ENCODE results near the gene CYFIP1. TPM values are rescaled to one million over a fixed set of nuclear protein-coding genes. Genes with fewer than 3 reads are reported as not detected.
A peak's percentile ranks its signal among the peaks of the same experiment; 100 is the strongest.

Gene CYFIP1
- total and polyA plus RNA-seq, 10 of the 15 experiments (the other 5 are each of a cell fraction or from before 2014, with no cell fraction given) = 3.5 to 46.2 (median 28.3) TPM

- Histone ChIP-seq H3K27me3 (replicated peaks in 1 of 2; ENCODE audit: control insufficient read depth in 2 of 2, insufficient read depth in 2 of 2, low read length in 1 of 2) (no peaks in the 10 kb centered on the region), H3K4me1 (ENCODE audit: control insufficient read depth, insufficient read depth, low read length) (no peaks in the 10 kb centered on the region), H3K36me3 (ENCODE audit: control insufficient read depth in 2 of 2, insufficient read depth in 2 of 2, low read length in 1 of 2) (peaks cover 20 to 67% of the 10 kb centered on the region in 2 experiments), H3K4me3 (no peak overlapping the region), H3K4me2 (ENCODE audit: control insufficient read depth, insufficient read depth) (no peak overlapping the region), H4K20me1 (ENCODE audit: control insufficient read depth, insufficient read depth) (no peaks in the 10 kb centered on the region; the same call in 1 of the 2 replicates), H3K79me2 (ENCODE audit: control insufficient read depth, insufficient read depth, low read length) (no peaks in the 10 kb centered on the region; the same call in 1 of the 2 replicates), H3K9me3 (replicated peaks; ENCODE audit: control insufficient read depth, insufficient read depth, low read length) (no peaks in the 10 kb centered on the region), H2AFZ (ENCODE audit: control insufficient read depth, low read depth, low read length) (no peak overlapping the region), H3K27ac (ENCODE audit: control insufficient read depth, insufficient read depth) (no peak overlapping the region), H3K9ac (ENCODE audit: control insufficient read depth, insufficient read depth, low read length) (no peak overlapping the region)
- in situ Hi-C loops (cut with MboI) = no loop called here
- RAD21 ChIA-PET (ENCODE audit: unreplicated experiment) = interaction anchor here (1.1 kb wide), 1 partner anchor 71 kb away, joined by 3 read pairs; no protein-coding TSS in a partner anchor
- POLR2A ChIA-PET = interaction anchor here (0.6 kb wide), 1 partner anchor 52 kb away, joined by 6 read pairs; no protein-coding TSS in a partner anchor
- intact Hi-C loops (cut with micrococcal nuclease; ENCODE audit: unreplicated experiment) = no loop called here
- FAIRE-seq (no peak), DNase-seq (ENCODE audit: low read depth, low spot score) (no peak), ATAC-seq (no peak)
- BruUV-seq (replicated peaks) = no TSS peak
- CTCF ChIA-PET = no interaction called here
- SMC1A ChIA-PET (ENCODE audit: uncharacterized antibody, unreplicated experiment) = interaction anchor here (1.0 to 1.5 kb wide), 4 partner anchors 11 to 28 kb away, joined by 3 to 5 read pairs (median 4); no protein-coding TSS in a partner anchor
- TF ChIP-seq POLR2A (IDR thresholded peaks at IDR 0.05; ENCODE audit: low read depth, low read length) = 0 out of 2 replicates have a peak, but pooled peaks have one; percentile 39
- no peak for TF ChIP-seq CREM (IDR thresholded peaks at IDR 0.05; ENCODE audit: low read depth)
- TF ChIP-seq PAX8 (IDR thresholded peaks at IDR 0.05) = no peak
- TF ChIP-seq LARP7 (IDR thresholded peaks at IDR 0.05) = no peak
- no peak for TF ChIP-seq KLF5 (IDR thresholded peaks at IDR 0.05; ENCODE audit: partially characterized antibody)
- WGBS (ENCODE audit: insufficient coverage, insufficient replicate concordance, low lambda C conversion rate, missing lambda C conversion rate) = 93% methylated on average over 6 of the region's 6 CpGs
These were observed 112.3 kb downstream of the CYFIP1 start for GRCh38 chr15:22867886-22868285.

- ATAC-seq (no peak), FAIRE-seq (no peak), DNase-seq (ENCODE audit: low read depth, low spot score) (no peak)
- in situ Hi-C loops (cut with MboI) (no loop called here), intact Hi-C loops (cut with micrococcal nuclease; ENCODE audit: unreplicated experiment) (no loop called here)
- Histone ChIP-seq H3K4me2 (ENCODE audit: control insufficient read depth, insufficient read depth) (no peak overlapping the region), H3K9ac (ENCODE audit: control insufficient read depth, insufficient read depth, low read length) (no peak overlapping the region), H3K36me3 (ENCODE audit: control insufficient read depth in 2 of 2, insufficient read depth in 2 of 2, low read length in 1 of 2) (peaks cover 20 to 71% of the 10 kb centered on the region in 2 experiments), H4K20me1 (ENCODE audit: control insufficient read depth, insufficient read depth) (no peaks in the 10 kb centered on the region; the same call in 1 of the 2 replicates), H2AFZ (ENCODE audit: control insufficient read depth, low read depth, low read length) (no peak overlapping the region), H3K79me2 (ENCODE audit: control insufficient read depth, insufficient read depth, low read length) (no peaks in the 10 kb centered on the region; the same call in 1 of the 2 replicates), H3K9me3 (replicated peaks; ENCODE audit: control insufficient read depth, insufficient read depth, low read length) (no peaks in the 10 kb centered on the region), H3K27ac (ENCODE audit: control insufficient read depth, insufficient read depth) (no peak overlapping the region), H3K4me3 (no peak overlapping the region), H3K4me1 (ENCODE audit: control insufficient read depth, insufficient read depth, low read length) (no peaks in the 10 kb centered on the region), H3K27me3 (replicated peaks in 1 of 2; ENCODE audit: control insufficient read depth in 2 of 2, insufficient read depth in 2 of 2, low read length in 1 of 2) (no peaks in the 10 kb centered on the region)
- POLR2A ChIA-PET = interaction anchor here (1.0 kb wide), 1 partner anchor 10 kb away, joined by 5 read pairs; no protein-coding TSS in a partner anchor
- CTCF ChIA-PET = interaction anchor here (0.6 to 1.3 kb wide), 3 partner anchors 9 to 39 kb away, joined by 3 to 4 read pairs (median 3); no protein-coding TSS in a partner anchor
- 91% methylated on average over 7 of the region's 7 CpGs for WGBS (ENCODE audit: insufficient coverage, insufficient replicate concordance, low lambda C conversion rate, missing lambda C conversion rate)
- no TSS peak for BruUV-seq (replicated peaks)
- SMC1A ChIA-PET (ENCODE audit: uncharacterized antibody, unreplicated experiment) = interaction anchor here (0.6 kb wide), 1 partner anchor 11 kb away, joined by 3 read pairs; no protein-coding TSS in a partner anchor
- no peak for TF ChIP-seq ZNF217 (IDR thresholded peaks at IDR 0.05)
- TF ChIP-seq MAX (IDR thresholded peaks at IDR 0.05; ENCODE audit: low read depth, low read length) = no peak
- RAD21 ChIA-PET (ENCODE audit: unreplicated experiment) = no interaction called here
These were observed 114.1 kb downstream of the CYFIP1 start for GRCh38 chr15:22866079-22866478.

Measured in GM12878 (cell line).